Neural cell (in vitro differentiated cells): ENCODE measurements around the gene POMT1. TPM values are rescaled to one million over a fixed set of nuclear protein-coding genes. Genes with fewer than 3 reads are reported as not detected.

Experiments
- H2AFZ ChIP-seq: fragments of 200-600, 300-800 bp; sonication (generic), shearing (Covaris generic); 2 replicates; pipeline ENCODE4 v1.6.0; 2014; ENCODE audit warnings: low read depth, mild to moderate bottlenecking, antibody characterized with exemption, low read length, moderate library complexity
- H3F3A ChIP-seq: fragments of 200-600 bp; shearing (Covaris generic); 2 replicates; pipeline ENCODE4 v1.6.1; 2016; ENCODE audit warnings: mild to moderate bottlenecking, moderate library complexity, mixed read lengths, antibody characterized with exemption, low read length; ENCODE audit not compliant: insufficient read depth, poor library complexity, severe bottlenecking
- H3K27ac ChIP-seq: fragments of 200-600, 300-800 bp; sonication (generic), shearing (Covaris generic); 2 replicates; pipeline ENCODE4 v1.5.1; 2014; ENCODE audit warnings: mild to moderate bottlenecking, low read length, moderate library complexity
- H3K27me3 ChIP-seq: fragments of 300-800, 200-600 bp; sonication (generic), shearing (Covaris generic); 2 replicates; pipeline ENCODE4 v1.6.0; 2014; ENCODE audit warnings: mild to moderate bottlenecking, low read depth, low read length, moderate library complexity; ENCODE audit not compliant: insufficient read depth
- H3K36me3 ChIP-seq: fragments of 300-800, 200-600 bp; sonication (generic), shearing (Covaris generic); 2 replicates; pipeline ENCODE4 v1.5.1; 2014; ENCODE audit warnings: mild to moderate bottlenecking, antibody characterized with exemption, low read length, moderate library complexity; ENCODE audit not compliant: insufficient read depth
- H3K4me2 ChIP-seq: fragments of 300-800, 200-600 bp; sonication (generic), shearing (Covaris generic); 2 replicates; pipeline ENCODE4 v1.6.0; 2014; ENCODE audit warnings: mild to moderate bottlenecking, low read length
- H3K4me3 ChIP-seq: fragments of 300-800, 200-600 bp; sonication (generic), shearing (Covaris generic); 2 replicates; pipeline ENCODE4 v1.5.1; 2014; ENCODE audit warnings: mild to moderate bottlenecking, low read length, moderate library complexity
- H3K79me2 ChIP-seq: fragments of 200-600 bp; shearing (Covaris generic); replicated peaks from 2 replicates; pipeline ENCODE4 v1.6.0; 2014; ENCODE audit warnings: mild to moderate bottlenecking, low read length, moderate library complexity; ENCODE audit not compliant: insufficient read depth
- H3K9ac ChIP-seq: fragments of 300-800, 200-600 bp; sonication (generic), shearing (Covaris generic); 2 replicates; pipeline ENCODE4 v1.6.1; 2016; ENCODE audit warnings: mild to moderate bottlenecking, low read length, mixed read lengths
- H3K9me2 ChIP-seq: fragments of 200-600 bp; shearing (Covaris generic); 2 replicates; pipeline ENCODE4 v1.6.1; 2016; ENCODE audit warnings: mild to moderate bottlenecking, low read length, mixed read lengths; ENCODE audit not compliant: insufficient read depth
- H3K9me3 ChIP-seq: fragments of 200-600, 300-800 bp; sonication (generic), shearing (Covaris generic); 2 replicates; pipeline ENCODE4 v1.6.1; 2016; ENCODE audit warnings: mild to moderate bottlenecking, mixed run types, low read length, moderate library complexity, mixed read lengths
- H4K20me1 ChIP-seq: fragments of 200-600 bp; shearing (Covaris generic); 2 replicates; pipeline ENCODE4 v1.6.1; 2016; ENCODE audit warnings: mild to moderate bottlenecking, mixed run types; ENCODE audit not compliant: insufficient read depth
- CTCF ChIP-seq: fragments of 450-650 bp; IDR thresholded peaks from 2 replicates; pipeline ENCODE4 v1.5.1; 2014; ENCODE audit warnings: antibody characterized with exemption, mild to moderate bottlenecking, moderate library complexity; ENCODE audit not compliant: poor library complexity, severe bottlenecking
- EP300 ChIP-seq: fragments of 450-650 bp; conservative IDR thresholded peaks from 2 replicates; pipeline ENCODE4 v1.6.1; 2014; ENCODE audit warnings: antibody characterized with exemption, mild to moderate bottlenecking, moderate library complexity; ENCODE audit not compliant: poor library complexity, severe bottlenecking
- EZH2 ChIP-seq: fragments of 200-600, 300-800 bp; shearing (Covaris generic), sonication (generic); IDR thresholded peaks from 2 replicates; pipeline ENCODE4 v1.6.1; 2014; ENCODE audit warnings: antibody characterized with exemption, low read length, borderline replicate concordance, mild to moderate bottlenecking; ENCODE audit not compliant: insufficient read depth, poor library complexity, severe bottlenecking
- MXI1 ChIP-seq: fragments of 450-650 bp; conservative IDR thresholded peaks from 2 replicates; pipeline ENCODE4 v1.6.1; 2014; ENCODE audit warnings: antibody characterized with exemption, mild to moderate bottlenecking; ENCODE audit not compliant: poor library complexity, severe bottlenecking
- POLR2AphosphoS5 ChIP-seq: IDR thresholded peaks from 2 replicates; pipeline ENCODE4 v1.6.1; 2012
- RAD21 ChIP-seq: fragments of 450-650 bp; conservative IDR thresholded peaks from 2 replicates; pipeline ENCODE4 v1.6.1; 2014; ENCODE audit warnings: antibody characterized with exemption, mild to moderate bottlenecking, moderate library complexity
- SMC3 ChIP-seq: fragments of 450-650 bp; conservative IDR thresholded peaks from 2 replicates; pipeline ENCODE4 v1.6.1; 2014; ENCODE audit warnings: antibody characterized with exemption, mild to moderate bottlenecking, moderate library complexity; ENCODE audit not compliant: poor library complexity
- TAF1 ChIP-seq: IDR thresholded peaks from 2 replicates; pipeline ENCODE4 v1.6.1; 2012; ENCODE audit warnings: low read depth
- polyA plus RNA-seq: library from polyadenylated mRNA; depleted of rRNA; stranded (reverse); fragments of >200 nt; gene quantifications from 2 replicates; pipeline ENCODE4 v1.2.3, GENCODE V29; 2014
- TF ChIP-seq, protein P1 (sequence below): IDR thresholded peaks from 2 replicates; pipeline ENCODE4 v1.6.1; 2012; ENCODE audit warnings: borderline replicate concordance

Gene POMT1
- polyA plus RNA-seq, 1 donor from 2014 or later = 131 TPM

- Histone ChIP-seq H3K79me2 (peaks cover 5% of the 10 kb centered on the region), H3K4me3 (no peak overlapping the region), H3K27ac (no peak overlapping the region), H3K27me3 (no peaks in the 10 kb centered on the region), H3F3A (no peaks in the 10 kb centered on the region), H3K36me3 (peaks cover 5% of the 10 kb centered on the region), H3K9ac (no peak overlapping the region), H3K9me2 (no peaks in the 10 kb centered on the region), H4K20me1 (peaks cover 11% of the 10 kb centered on the region), H3K4me2 (no peak overlapping the region), H3K9me3 (no peaks in the 10 kb centered on the region), H2AFZ (no peak overlapping the region)
- TF ChIP-seq POLR2AphosphoS5 = no peak
These were observed 23.8 kb upstream of the POMT1 start for GRCh38 chr9:131478911-131479310.

- no peak overlapping the region for H3K4me3 ChIP-seq
- no peak overlapping the region for H3K9ac ChIP-seq
- peaks cover 5% of the 10 kb centered on the region for H3K79me2 ChIP-seq
- no peak overlapping the region for H2AFZ ChIP-seq
- peaks cover 5% of the 10 kb centered on the region for H3K36me3 ChIP-seq
- TF ChIP-seq TAF1 = no peak
- no peak for TF ChIP-seq SMC3
- no peak for TF ChIP-seq MXI1
- no peak for TF ChIP-seq EZH2
- TF ChIP-seq, protein P1, sequence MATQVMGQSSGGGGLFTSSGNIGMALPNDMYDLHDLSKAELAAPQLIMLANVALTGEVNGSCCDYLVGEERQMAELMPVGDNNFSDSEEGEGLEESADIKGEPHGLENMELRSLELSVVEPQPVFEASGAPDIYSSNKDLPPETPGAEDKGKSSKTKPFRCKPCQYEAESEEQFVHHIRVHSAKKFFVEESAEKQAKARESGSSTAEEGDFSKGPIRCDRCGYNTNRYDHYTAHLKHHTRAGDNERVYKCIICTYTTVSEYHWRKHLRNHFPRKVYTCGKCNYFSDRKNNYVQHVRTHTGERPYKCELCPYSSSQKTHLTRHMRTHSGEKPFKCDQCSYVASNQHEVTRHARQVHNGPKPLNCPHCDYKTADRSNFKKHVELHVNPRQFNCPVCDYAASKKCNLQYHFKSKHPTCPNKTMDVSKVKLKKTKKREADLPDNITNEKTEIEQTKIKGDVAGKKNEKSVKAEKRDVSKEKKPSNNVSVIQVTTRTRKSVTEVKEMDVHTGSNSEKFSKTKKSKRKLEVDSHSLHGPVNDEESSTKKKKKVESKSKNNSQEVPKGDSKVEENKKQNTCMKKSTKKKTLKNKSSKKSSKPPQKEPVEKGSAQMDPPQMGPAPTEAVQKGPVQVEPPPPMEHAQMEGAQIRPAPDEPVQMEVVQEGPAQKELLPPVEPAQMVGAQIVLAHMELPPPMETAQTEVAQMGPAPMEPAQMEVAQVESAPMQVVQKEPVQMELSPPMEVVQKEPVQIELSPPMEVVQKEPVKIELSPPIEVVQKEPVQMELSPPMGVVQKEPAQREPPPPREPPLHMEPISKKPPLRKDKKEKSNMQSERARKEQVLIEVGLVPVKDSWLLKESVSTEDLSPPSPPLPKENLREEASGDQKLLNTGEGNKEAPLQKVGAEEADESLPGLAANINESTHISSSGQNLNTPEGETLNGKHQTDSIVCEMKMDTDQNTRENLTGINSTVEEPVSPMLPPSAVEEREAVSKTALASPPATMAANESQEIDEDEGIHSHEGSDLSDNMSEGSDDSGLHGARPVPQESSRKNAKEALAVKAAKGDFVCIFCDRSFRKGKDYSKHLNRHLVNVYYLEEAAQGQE = no peak
- TF ChIP-seq POLR2AphosphoS5 = no peak
- no peak for TF ChIP-seq CTCF
- no peak for TF ChIP-seq EP300
- no peak for TF ChIP-seq RAD21
- no peaks in the 10 kb centered on the region for H3F3A ChIP-seq
- H4K20me1 ChIP-seq = peaks cover 11% of the 10 kb centered on the region
- no peak overlapping the region for H3K27ac ChIP-seq
- H3K27me3 ChIP-seq = no peaks in the 10 kb centered on the region
- no peaks in the 10 kb centered on the region for H3K9me3 ChIP-seq
- no peak overlapping the region for H3K4me2 ChIP-seq
- no peaks in the 10 kb centered on the region for H3K9me2 ChIP-seq
These were observed 22.5 kb upstream of the POMT1 start for GRCh38 chr9:131480258-131480657.
